A549 (cell line): ENCODE data around the gene MSANTD7. TPM values are rescaled to one million over a fixed set of nuclear protein-coding genes. Genes with fewer than 3 reads are reported as not detected.

Experiments used
- ATAC-seq, 2 experiments: fragments of 200-7000 bp in 1 of 2; fragments of >200 bp in 1 of 2; cut with Nextera tagmentation in 1 of 2; cut with Tn5 transposase in 1 of 2; 3 replicates each; pipeline versions ENCODE4 v1.8.0 to v1.9.1; 2018 to 2020; ENCODE audit warnings: mild to moderate bottlenecking in 1 of 2, moderate library complexity in 1 of 2
- CTCF ChIA-PET: fragments of 300-600 bp; sonication (Branson Sonifier 250); formaldehyde crosslinking; extraction: SDS; loops from one replicate; lab custom pipeline; 2021; ENCODE audit warnings: antibody characterized with exemption, inconsistent platforms; lab: Yijun Ruan, JAX
- POLR2A ChIA-PET: fragments of 350-600 bp; formaldehyde crosslinking; extraction: SDS; loops from one replicate; lab custom pipeline; 2021; ENCODE audit warnings: antibody characterized with exemption, inconsistent platforms; lab: Yijun Ruan, JAX
- DNase-seq, 2 experiments: peaks; one replicate each; pipeline versions ENCODE4 v3.0.0 to v3.0.0-alpha.2; 2011 to 2016; ENCODE audit warnings: low read depth in 1 of 2, low spot score in 1 of 2
- FAIRE-seq: peaks from 2 replicates; lab custom pipeline; 2011; peaks lifted over from hg19 to GRCh38; lab: Jason Lieb, UNC
- H3K27ac ChIP-seq, 2 experiments: fragments of >200 bp; sonication (Bioruptor Twin); formaldehyde crosslinking; 3 replicates each; pipeline ENCODE4 v1.5.1; 2016 to 2017
- H3K4me1 ChIP-seq: fragments of >200 bp; sonication (Bioruptor Twin); formaldehyde crosslinking; 3 replicates; pipeline ENCODE4 v1.6.1; 2016
- H3K4me2 ChIP-seq: fragments of >200 bp; sonication (Bioruptor Twin); formaldehyde crosslinking; 3 replicates; pipeline ENCODE4 v1.6.1; 2016
- H3K4me3 ChIP-seq: fragments of >200 bp; sonication (Bioruptor Twin); formaldehyde crosslinking; 3 replicates; pipeline ENCODE4 v1.5.1; 2016
- H3K9me3 ChIP-seq: fragments of >200 bp; sonication (Bioruptor Twin); formaldehyde crosslinking; 3 replicates; pipeline ENCODE4 v1.6.1; 2016
- BHLHE40 ChIP-seq: IDR thresholded peaks from 2 replicates; pipeline ENCODE4 v1.6.1; 2012; ENCODE audit warnings: low read depth, low read length, inconsistent platforms
- E2F6 ChIP-seq: IDR thresholded peaks from 2 replicates; pipeline ENCODE4 v1.6.1; 2012; ENCODE audit warnings: low read depth, borderline replicate concordance
- ESRRA ChIP-seq: fragments of 150-350 bp; IDR thresholded peaks from 2 replicates; pipeline ENCODE4 v1.6.1; 2014; ENCODE audit warnings: mild to moderate bottlenecking, low read length, borderline replicate concordance
- FOSB ChIP-seq: fragments of 250-450 bp; sonication (Bioruptor Pico); IDR thresholded peaks from 2 replicates; pipeline ENCODE4 v1.5.0; 2020; ENCODE audit warnings: mild to moderate bottlenecking, moderate library complexity
- HOXB5 ChIP-seq: fragments of 250-450 bp; sonication (Bioruptor Pico); IDR thresholded peaks from 2 replicates; pipeline ENCODE4 v1.5.0; 2020; ENCODE audit warnings: mild to moderate bottlenecking, moderate library complexity
- KDM5A ChIP-seq: fragments of 200-600 bp; sonication (generic); IDR thresholded peaks from 2 replicates; pipeline ENCODE4 v1.6.1; 2016; ENCODE audit warnings: antibody characterized with exemption, mild to moderate bottlenecking
- MAFK ChIP-seq: fragments of 450-650 bp; IDR thresholded peaks from 2 replicates; pipeline ENCODE4 v1.6.1; 2014; ENCODE audit not compliant: partially characterized antibody
- MAX ChIP-seq: IDR thresholded peaks from 2 replicates; pipeline ENCODE4 v1.6.1; 2012
- MYC ChIP-seq: IDR thresholded peaks from 2 replicates; pipeline ENCODE4 v1.6.1; 2012; ENCODE audit warnings: mild to moderate bottlenecking, inconsistent platforms, low read length, improper control_type of control experiment, borderline replicate concordance
- NR3C1 ChIP-seq: fragments of >200 bp; sonication (Bioruptor Twin); formaldehyde crosslinking; IDR thresholded peaks from 3 replicates; pipeline ENCODE4 v1.6.1; 2017
- PBX3 ChIP-seq: IDR thresholded peaks from 2 replicates; pipeline ENCODE4 v1.6.1; 2012
- POLR2A ChIP-seq: IDR thresholded peaks from 2 replicates; pipeline ENCODE4 v1.6.1; 2012; ENCODE audit warnings: mild to moderate bottlenecking, low read length
- RARB ChIP-seq: fragments of 250-450 bp; sonication (Bioruptor Pico); IDR thresholded peaks from 2 replicates; pipeline ENCODE4 v1.8.0; 2021; ENCODE audit warnings: mild to moderate bottlenecking, moderate library complexity
- RCOR1 ChIP-seq: fragments of 150-350 bp; IDR thresholded peaks from 2 replicates; pipeline ENCODE4 v1.6.1; 2014; ENCODE audit warnings: antibody characterized with exemption, low read length, low read depth
- ZNF302 ChIP-seq: fragments of 250-450 bp; sonication (Bioruptor Pico); IDR thresholded peaks from 2 replicates; pipeline ENCODE4 v1.9.0; 2021; ENCODE audit warnings: inconsistent platforms, mild to moderate bottlenecking, moderate library complexity
- WGBS: methylation state at CpG from one replicate; pipeline ENCODE4 v1.1.6; 2017; ENCODE audit errors: missing lambda C conversion rate; 5-methylcytosine and 5-hydroxymethylcytosine counted together
- polyA plus RNA-seq, 4 experiments: library from polyadenylated mRNA; depleted of rRNA in 3 of 4; stranded (reverse); fragments of >200 nt; fragmentation: RNase III in 1 of 4; extraction: RNeasy Plus Mini Kit Qiagen cat#74134 plus additional on column Dnase treatment in 1 of 4; gene quantifications; 2 replicates in 3 of 4; 3 replicates in 1 of 4; pipeline ENCODE4 v1.2.3, GENCODE V29; 2011 to 2017
- TF ChIP-seq, protein P1 (sequence below): fragments of >200 bp; sonication (Bioruptor Twin); formaldehyde crosslinking; IDR thresholded peaks from 2 replicates; pipeline ENCODE4 v1.6.1; 2016
- TF ChIP-seq, protein P2 (sequence below): fragments of 250-450 bp; sonication (Bioruptor Pico); IDR thresholded peaks from 2 replicates; pipeline ENCODE4 v1.5.0; 2020; ENCODE audit warnings: low read depth, mild to moderate bottlenecking, moderate library complexity

The MSANTD7 gene
- polyA plus RNA-seq, 2 of the 4 experiments (the other 2 are of a cell fraction), result 10.9 TPM

DNA sequence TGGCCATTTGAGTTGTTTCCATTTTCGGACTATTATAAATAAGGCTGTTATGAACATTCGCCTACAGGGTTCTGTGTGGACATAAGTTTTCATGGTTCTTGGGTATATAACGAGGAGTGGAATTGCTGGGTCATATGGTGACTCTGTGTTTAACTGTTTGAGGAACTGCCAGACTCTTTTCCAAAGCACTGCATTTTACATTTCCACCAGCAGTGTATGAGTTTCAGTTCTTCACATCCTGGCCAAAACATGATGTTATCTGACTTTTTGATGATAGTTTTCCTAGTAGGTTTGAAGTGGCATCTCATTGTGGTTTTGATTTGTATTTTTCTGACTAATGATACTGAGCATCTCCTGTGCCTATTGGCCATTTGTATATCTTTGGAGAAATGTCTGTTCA lies 46.0 kb downstream of the MSANTD7 start:
- CTCF ChIA-PET, result interaction anchor here (0.5 to 0.7 kb wide), 3 partner anchors 11 to 1086 kb away, joined by 3 to 4 read pairs (median 4); no protein-coding TSS in a partner anchor
- 89% methylated on average over 3 of the region's 3 CpGs for WGBS
- ATAC-seq, result no peak

More for the DNA sequence above, 46.0 kb downstream of the MSANTD7 start:
- FAIRE-seq, result no peak
- no peaks in the 10 kb centered on the region for H3K9me3 ChIP-seq
- peaks cover 15% of the 10 kb centered on the region for H3K4me1 ChIP-seq
- no peak overlapping the region for H3K4me2 ChIP-seq
- TF ChIP-seq RARB (CRISPR knock-in tag) (no peak), HOXB5 (CRISPR knock-in tag) (no peak), MAFK (no peak), BHLHE40 (no peak), FOSB (CRISPR knock-in tag) (no peak), RCOR1 (no peak), KDM5A (no peak), MYC (no peak), NR3C1 (no peak), ESRRA (no peak), PBX3 (no peak), POLR2A (no peak), MAX (no peak), E2F6 (no peak), ZNF302 (no peak)
- TF ChIP-seq, protein P1, sequence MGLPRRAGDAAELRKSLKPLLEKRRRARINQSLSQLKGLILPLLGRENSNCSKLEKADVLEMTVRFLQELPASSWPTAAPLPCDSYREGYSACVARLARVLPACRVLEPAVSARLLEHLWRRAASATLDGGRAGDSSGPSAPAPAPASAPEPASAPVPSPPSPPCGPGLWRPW, result no peak
- TF ChIP-seq, protein P2, sequence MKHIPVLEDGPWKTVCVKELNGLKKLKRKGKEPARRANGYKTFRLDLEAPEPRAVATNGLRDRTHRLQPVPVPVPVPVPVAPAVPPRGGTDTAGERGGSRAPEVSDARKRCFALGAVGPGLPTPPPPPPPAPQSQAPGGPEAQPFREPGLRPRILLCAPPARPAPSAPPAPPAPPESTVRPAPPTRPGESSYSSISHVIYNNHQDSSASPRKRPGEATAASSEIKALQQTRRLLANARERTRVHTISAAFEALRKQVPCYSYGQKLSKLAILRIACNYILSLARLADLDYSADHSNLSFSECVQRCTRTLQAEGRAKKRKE, result no peak
- TF ChIP-seq, all 56 proteins: peak for 0
- Histone ChIP-seq H3K4me3 (no peak overlapping the region), H3K27ac (no peak overlapping the region)
- no peak for DNase-seq
- POLR2A ChIA-PET, result no interaction called here

Other genes with a start within 250 kb of the MSANTD7 start
- gene FAM107B, start 63.4 kb upstream of the MSANTD7 start, polyA plus RNA-seq (2011; rRNA removed), result 145 and 173 TPM in 2 replicates
- 99.9 to 107 TPM (median 103 TPM) in 3 replicates for gene FAM107B, start 63.4 kb upstream of the MSANTD7 start, polyA plus RNA-seq (2017; fragmentation: RNase III; extraction: RNeasy Plus Mini Kit Qiagen cat#74134 plus additional on column Dnase treatment)
- gene CDNF, start 269 bp upstream of the MSANTD7 start, polyA plus RNA-seq (2011; rRNA removed), result 1.8 and 2.0 TPM in 2 replicates
- 0.89 to 2.1 TPM (median 1.6 TPM) in 3 replicates for gene CDNF, start 269 bp upstream of the MSANTD7 start, polyA plus RNA-seq (2017; fragmentation: RNase III; extraction: RNeasy Plus Mini Kit Qiagen cat#74134 plus additional on column Dnase treatment)
- 31.7 and 45.7 TPM in 2 replicates for gene HSPA14, start within 50 bp of the MSANTD7 start, polyA plus RNA-seq (2011; rRNA removed)
- 33.3 to 35.7 TPM (median 34.2 TPM) in 3 replicates for gene HSPA14, start within 50 bp of the MSANTD7 start, polyA plus RNA-seq (2017; fragmentation: RNase III; extraction: RNeasy Plus Mini Kit Qiagen cat#74134 plus additional on column Dnase treatment)
- 21.3 and 23.2 TPM in 2 replicates for gene SUV39H2, start 40.6 kb downstream of the MSANTD7 start, polyA plus RNA-seq (2011; rRNA removed)
- gene SUV39H2, start 40.6 kb downstream of the MSANTD7 start, polyA plus RNA-seq (2017; fragmentation: RNase III; extraction: RNeasy Plus Mini Kit Qiagen cat#74134 plus additional on column Dnase treatment), result 22.6 to 24.0 TPM (median 22.9 TPM) in 3 replicates
- 8.3 and 8.6 TPM in 2 replicates for gene DCLRE1C, start 115.8 kb downstream of the MSANTD7 start, polyA plus RNA-seq (2011; rRNA removed)
- 4.6 to 5.9 TPM (median 5.0 TPM) in 3 replicates for gene DCLRE1C, start 115.8 kb downstream of the MSANTD7 start, polyA plus RNA-seq (2017; fragmentation: RNase III; extraction: RNeasy Plus Mini Kit Qiagen cat#74134 plus additional on column Dnase treatment)
- 0.79 and 1.1 TPM in 2 replicates for gene MEIG1, start 121.1 kb downstream of the MSANTD7 start, polyA plus RNA-seq (2011; rRNA removed)
- gene MEIG1, start 121.1 kb downstream of the MSANTD7 start, polyA plus RNA-seq (2017; fragmentation: RNase III; extraction: RNeasy Plus Mini Kit Qiagen cat#74134 plus additional on column Dnase treatment), result 0.41 to 1.9 TPM (median 0.66 TPM) in 3 replicates
- 0.34 and 0.53 TPM in 2 replicates for gene OLAH, start 205.6 kb downstream of the MSANTD7 start, polyA plus RNA-seq (2011; rRNA removed)
- not detected in 3 replicates for gene OLAH, start 205.6 kb downstream of the MSANTD7 start, polyA plus RNA-seq (2017; fragmentation: RNase III; extraction: RNeasy Plus Mini Kit Qiagen cat#74134 plus additional on column Dnase treatment)